Measurements from ENCODE around the gene MTSS2. TPM values are rescaled to one million over a fixed set of nuclear protein-coding genes. Genes with fewer than 3 reads are reported as not detected.
"Not testable (repeated sequence)": the region's sequence is repeated elsewhere in the genome, so short reads cannot be mapped to it uniquely, and the experiment has no call there.

The MTSS2 gene
- total RNA-seq, 2 donors from 2014 or later = 57.3 to 58.5 TPM

- ATAC-seq (ENCODE audit: insufficient number of reproducible peaks, low FRiP score, low read depth) = no peak
- peak overlapping the region; percentile 56 to 82 for H3K27ac ChIP-seq
Observed at GRCh38 chr16:70648606-70649005, 37.2 kb downstream of the MTSS2 start.

GRCh38 chr16:70647441-70648359 is 38.2 kb downstream of the MTSS2 start:
- Histone ChIP-seq H3K9me3 (no peaks in the 10 kb centered on the region), H3K4me1 (ENCODE audit: control insufficient read depth in 1 of 2, low read depth in 2 of 2) (peaks cover 12 to 34% of the 10 kb centered on the region in 2 donors), H3K27me3 (replicated peaks; ENCODE audit: insufficient read depth) (no peaks in the 10 kb centered on the region), H3K36me3 (no peaks in the 10 kb centered on the region), H3K4me3 (peak overlapping the region; percentile 57), H3K27ac (peak overlapping the region; percentile 11 to 82)
- DNase-seq (ENCODE audit: low spot score) (no peak), ATAC-seq (ENCODE audit: insufficient number of reproducible peaks, low FRiP score, low read depth) (peak; percentile 21)
- TF ChIP-seq CTCF (IDR thresholded peaks at IDR 0.05) = no peak

More at GRCh38 chr16:70648606-70649005, 37.2 kb downstream of the MTSS2 start:
- Histone ChIP-seq H3K27me3 (replicated peaks; ENCODE audit: insufficient read depth) (no peaks in the 10 kb centered on the region), H3K4me3 (no peak overlapping the region), H3K4me1 (ENCODE audit: control insufficient read depth in 1 of 2, low read depth in 2 of 2) (peaks cover 12 to 34% of the 10 kb centered on the region in 2 donors), H3K36me3 (no peaks in the 10 kb centered on the region), H3K9me3 (no peaks in the 10 kb centered on the region)
- no peak for DNase-seq (ENCODE audit: low spot score)
- no peak for TF ChIP-seq CTCF (IDR thresholded peaks at IDR 0.05)

GRCh38 chr16:70646260-70647241 is 39.3 kb downstream of the MTSS2 start, which contains the start of gene IL34:
Gene IL34 (plus strand): TSS chr16:70646559. CDS start chr16:70646948, 389 bp downstream.
- H3K27me3 ChIP-seq (replicated peaks; ENCODE audit: insufficient read depth) = no peaks in the 10 kb centered on the region
- no peaks in the 10 kb centered on the region for H3K36me3 ChIP-seq
- H3K4me3 ChIP-seq = peak within 1 kb of the TSS; percentile 57
- H3K27ac ChIP-seq = peak within 1 kb of the TSS; percentile 2 to 82
- H3K4me1 ChIP-seq (ENCODE audit: control insufficient read depth in 1 of 2, low read depth in 2 of 2) = peaks cover 12 to 34% of the 10 kb centered on the region in 2 donors
- ATAC-seq (ENCODE audit: insufficient number of reproducible peaks, low FRiP score, low read depth) (no peak), DNase-seq (ENCODE audit: low spot score) (no peak)
- H3K9me3 ChIP-seq = no peaks in the 10 kb centered on the region
- TF ChIP-seq CTCF (IDR thresholded peaks at IDR 0.05) = no peak

GRCh38 chr16:70644763-70645597 is 40.9 kb downstream of the MTSS2 start:
- no peaks in the 10 kb centered on the region for H3K36me3 ChIP-seq
- no peaks in the 10 kb centered on the region for H3K27me3 ChIP-seq (replicated peaks; ENCODE audit: insufficient read depth)
- H3K27ac ChIP-seq = no peak overlapping the region
- no peak overlapping the region for H3K4me3 ChIP-seq
- ATAC-seq (ENCODE audit: insufficient number of reproducible peaks, low FRiP score, low read depth) (no peak), DNase-seq (ENCODE audit: low spot score) (no peak)
- peaks cover 12 to 35% of the 10 kb centered on the region in 2 donors for H3K4me1 ChIP-seq (ENCODE audit: control insufficient read depth in 1 of 2, low read depth in 2 of 2)
- no peaks in the 10 kb centered on the region for H3K9me3 ChIP-seq
- TF ChIP-seq CTCF (IDR thresholded peaks at IDR 0.05) = no peak

- H3K9me3 ChIP-seq; H3K27ac ChIP-seq; H3K36me3 ChIP-seq; DNase-seq (ENCODE audit: low spot score); H3K27me3 ChIP-seq (replicated peaks; ENCODE audit: insufficient read depth); H3K4me3 ChIP-seq; ATAC-seq (ENCODE audit: insufficient number of reproducible peaks, low FRiP score, low read depth): not testable (repeated sequence)
- peaks cover 19 to 39% of the 10 kb centered on the region in 2 donors for H3K4me1 ChIP-seq (ENCODE audit: control insufficient read depth in 1 of 2, low read depth in 2 of 2)
Observed at GRCh38 chr16:70643264-70643663, 42.6 kb downstream of the MTSS2 start.
